Esophagus mucosa (tissue), 1 donor: ENCODE data around the gene SEPTIN8. TPM values are rescaled to one million over a fixed set of nuclear protein-coding genes. Genes with fewer than 3 reads are reported as not detected.

Experiments
- ATAC-seq: fragments of 200-7000 bp; cut with Tn5 transposase; one replicate; pipeline ENCODE4 v1.9.1; 2020
- total RNA-seq: library from RNA; stranded (reverse); gene quantifications from one replicate; pipeline ENCODE4 v1.2.4, GENCODE V29; 2023
- donor health status: DM: yes; HTN: yes; CAD: no.

SEPTIN8 gene
- total RNA-seq = 46.0 TPM

GRCh38 chr5:132777209-132778069, at the start of gene SEPTIN8:
TSS of gene SEPTIN8 (minus strand) at chr5:132777239. CDS start at chr5:132777137, 102 bp downstream.
- ATAC-seq = peak; percentile 40

DNA sequence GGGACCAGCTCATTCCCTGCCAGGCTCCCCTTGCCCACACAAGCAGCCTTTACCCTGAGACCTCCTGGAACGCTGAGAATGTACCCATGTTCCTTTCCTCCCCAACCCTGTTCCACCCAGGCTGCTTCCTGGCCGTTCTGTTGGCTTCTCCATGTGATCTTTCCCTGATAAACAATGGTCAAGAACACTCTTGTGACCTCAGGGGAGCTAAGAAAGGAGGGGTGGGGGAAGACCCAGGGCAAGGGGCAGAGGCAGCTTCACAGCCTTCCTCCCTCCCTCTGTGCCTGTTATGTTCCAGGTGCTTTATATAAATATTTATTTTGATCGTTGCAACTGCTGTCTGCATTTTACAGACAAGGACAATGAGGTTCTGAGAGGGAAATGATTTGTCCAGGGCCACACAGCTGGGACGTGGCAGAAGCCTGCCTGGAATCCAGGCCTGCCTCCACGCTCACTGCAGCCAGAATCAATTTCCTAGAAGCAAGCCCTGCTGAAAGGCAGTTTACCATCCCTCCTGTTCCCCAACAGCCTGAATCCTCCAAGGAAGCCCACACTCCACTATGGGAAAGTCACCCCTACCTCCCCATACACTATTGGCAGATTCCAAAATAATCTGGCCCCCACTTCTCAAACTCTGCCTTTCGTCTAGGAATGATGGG, 49.5 kb upstream of the SEPTIN8 start:
- no peak for ATAC-seq

DNA sequence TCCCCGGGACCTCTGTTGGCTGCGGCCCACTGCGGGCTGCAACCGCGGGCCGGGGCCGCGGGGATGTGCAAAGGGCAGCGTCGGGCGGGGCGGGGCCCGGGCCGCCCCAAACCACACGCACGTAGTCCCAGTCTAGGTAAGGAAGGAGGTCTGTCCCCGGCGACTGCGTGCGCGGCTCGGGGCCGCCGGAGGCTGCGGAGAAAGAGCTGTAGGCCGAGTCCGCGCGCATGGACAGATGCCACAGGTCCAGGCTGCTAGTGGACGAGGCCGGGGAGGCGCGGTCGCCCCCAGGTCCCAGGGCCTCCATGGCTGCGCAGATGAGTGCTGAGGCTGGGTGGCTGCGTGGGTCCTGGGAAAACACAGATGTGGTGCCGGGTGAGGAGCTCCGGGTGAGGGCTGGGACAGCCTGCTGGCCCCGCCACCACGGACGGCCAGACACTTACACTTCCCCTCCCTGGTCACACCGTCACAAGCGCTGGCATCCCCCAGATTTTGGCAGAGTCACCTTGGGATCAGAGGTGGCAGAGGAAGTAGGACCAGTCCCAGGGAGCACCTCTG, 48.9 kb upstream of the SEPTIN8 start:
- no peak for ATAC-seq

GRCh38 chr5:132825033-132825833, 48.2 kb upstream of the SEPTIN8 start:
- no peak for ATAC-seq

DNA sequence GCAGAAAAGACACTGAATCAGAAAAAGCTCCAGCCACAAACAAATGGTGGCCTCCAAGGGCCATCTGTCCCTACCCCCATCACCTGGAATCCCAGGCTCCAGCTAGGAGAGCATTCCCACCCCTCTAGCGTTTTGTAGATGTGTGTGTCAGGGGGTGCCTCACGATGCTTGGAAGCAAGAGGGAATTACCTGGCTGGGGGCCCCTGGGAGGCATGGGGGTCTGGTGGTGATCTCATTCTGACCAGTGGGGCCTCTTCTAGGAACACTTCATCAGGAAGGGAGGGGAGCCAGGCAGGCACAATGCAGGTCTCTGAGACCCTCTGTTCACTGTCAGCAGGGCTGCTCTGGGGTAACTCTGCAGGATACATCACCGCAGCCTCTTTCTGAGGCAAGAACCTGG, 47.4 kb upstream of the SEPTIN8 start:
- ATAC-seq = no peak

- no peak for ATAC-seq
Observed at GRCh38 chr5:132823481-132824050, 46.5 kb upstream of the SEPTIN8 start.

DNA sequence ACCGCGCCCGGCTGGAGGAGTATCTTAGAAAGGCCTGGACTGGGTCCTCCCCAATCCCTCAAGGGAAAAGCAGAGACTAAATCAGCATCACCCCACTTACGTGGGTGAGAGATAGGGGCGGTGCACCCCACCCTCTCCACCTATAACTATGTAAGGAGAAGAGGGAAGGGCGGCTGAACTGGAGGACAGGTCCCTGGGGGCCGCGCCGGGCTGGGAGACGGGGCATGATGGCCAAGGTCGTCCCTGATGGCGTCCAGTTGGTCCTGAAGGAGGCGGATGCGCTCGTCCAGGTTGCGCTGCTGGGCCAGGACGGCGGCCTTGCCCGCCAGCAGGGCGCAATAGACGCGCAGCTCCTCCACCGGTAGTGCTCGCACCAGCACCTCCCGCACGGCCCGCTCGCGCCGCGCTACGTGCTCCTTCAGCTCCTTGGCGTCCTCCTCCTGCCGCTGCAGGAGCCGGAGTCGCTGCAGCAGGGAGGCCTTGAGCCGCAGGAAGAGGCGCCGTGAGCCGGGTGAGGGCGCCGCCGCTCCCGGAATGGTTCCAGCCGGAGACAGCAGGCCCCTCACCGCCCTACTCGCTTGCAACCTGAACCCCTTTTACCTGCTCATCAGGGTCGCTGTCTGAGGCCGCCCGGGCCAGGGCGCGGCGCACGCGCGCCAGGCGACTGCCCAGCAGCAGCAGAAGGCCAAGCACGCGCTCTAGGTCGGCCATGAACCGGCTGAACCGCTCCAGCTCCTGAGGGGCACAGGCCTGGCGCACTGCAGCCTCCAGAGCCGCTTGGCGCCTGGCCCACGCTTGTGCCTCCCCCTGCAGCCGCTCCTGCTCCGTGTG, 45.8 kb upstream of the SEPTIN8 start:
- peak; percentile 63 for ATAC-seq

- ATAC-seq = no peak
Observed at GRCh38 chr5:132821791-132822190, 44.8 kb upstream of the SEPTIN8 start.

- ATAC-seq = no peak
Observed at GRCh38 chr5:132821350-132821749, 44.3 kb upstream of the SEPTIN8 start.

GRCh38 chr5:132820162-132820754, 43.2 kb upstream of the SEPTIN8 start:
- ATAC-seq = peak; percentile 88

DNA sequence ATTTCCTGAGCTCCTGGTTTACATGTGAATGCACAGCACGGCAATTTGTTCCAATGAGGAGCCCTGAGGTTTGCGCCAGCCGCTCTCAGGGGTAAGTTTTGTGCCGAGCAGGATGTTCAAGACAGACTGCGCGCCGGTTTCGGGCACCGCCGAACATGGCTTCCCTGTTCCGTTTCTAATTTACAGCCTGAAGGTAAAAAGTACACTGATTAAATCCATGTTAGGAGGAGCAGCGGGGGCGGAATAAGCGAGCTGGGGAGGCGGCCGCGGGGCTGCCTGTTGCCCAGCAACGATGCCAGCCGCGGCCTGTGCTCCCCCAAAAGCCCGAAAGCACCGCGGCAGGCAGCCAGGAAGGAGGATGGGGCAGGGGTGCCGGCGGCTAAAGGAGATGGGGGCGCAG, 42.4 kb upstream of the SEPTIN8 start:
- no peak for ATAC-seq

DNA sequence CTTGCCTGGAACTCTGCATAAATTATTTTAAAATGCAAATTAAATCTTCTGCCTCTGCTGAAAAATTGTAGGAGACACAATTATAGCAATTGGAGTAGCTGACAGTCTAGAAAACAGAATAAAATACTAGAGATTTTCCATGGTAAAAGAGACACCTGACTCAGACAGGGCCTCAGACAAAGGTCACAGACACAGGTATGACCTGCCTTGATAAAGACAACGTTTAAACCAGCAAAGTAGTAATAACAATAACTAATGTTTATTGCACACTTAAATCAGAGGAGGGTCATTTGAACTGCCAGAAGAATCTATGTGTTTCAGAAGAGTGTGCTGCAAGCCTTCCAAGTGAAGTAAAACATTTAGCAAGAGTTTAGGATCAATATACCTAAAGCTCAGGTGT, 40.0 kb upstream of the SEPTIN8 start:
- no peak for ATAC-seq

GRCh38 chr5:132816554-132816953, 39.5 kb upstream of the SEPTIN8 start:
- ATAC-seq = no peak

- no peak for ATAC-seq
Observed at GRCh38 chr5:132816083-132816482, 39.0 kb upstream of the SEPTIN8 start.

DNA sequence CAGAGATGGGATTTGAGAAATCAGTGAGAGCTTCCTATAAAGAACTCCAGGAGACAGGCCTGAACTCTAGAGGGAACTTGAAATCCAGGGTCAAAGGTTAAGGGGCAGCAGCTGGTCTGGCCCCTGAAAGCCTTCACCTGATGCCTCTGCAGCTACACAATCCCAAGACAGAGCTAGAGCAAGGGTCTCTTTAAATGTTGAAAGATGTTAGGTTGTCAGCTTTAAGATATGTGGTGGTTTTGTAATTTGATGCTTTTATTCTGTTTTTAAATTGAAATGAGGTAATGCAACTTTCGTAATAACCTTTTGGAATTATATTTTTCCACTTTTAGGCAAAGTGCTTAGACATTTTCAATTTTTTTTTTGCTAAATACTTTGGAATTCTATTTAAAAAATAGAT, 38.4 kb upstream of the SEPTIN8 start:
- ATAC-seq = no peak

GRCh38 chr5:132814503-132815294, 37.7 kb upstream of the SEPTIN8 start:
- ATAC-seq = no peak

DNA sequence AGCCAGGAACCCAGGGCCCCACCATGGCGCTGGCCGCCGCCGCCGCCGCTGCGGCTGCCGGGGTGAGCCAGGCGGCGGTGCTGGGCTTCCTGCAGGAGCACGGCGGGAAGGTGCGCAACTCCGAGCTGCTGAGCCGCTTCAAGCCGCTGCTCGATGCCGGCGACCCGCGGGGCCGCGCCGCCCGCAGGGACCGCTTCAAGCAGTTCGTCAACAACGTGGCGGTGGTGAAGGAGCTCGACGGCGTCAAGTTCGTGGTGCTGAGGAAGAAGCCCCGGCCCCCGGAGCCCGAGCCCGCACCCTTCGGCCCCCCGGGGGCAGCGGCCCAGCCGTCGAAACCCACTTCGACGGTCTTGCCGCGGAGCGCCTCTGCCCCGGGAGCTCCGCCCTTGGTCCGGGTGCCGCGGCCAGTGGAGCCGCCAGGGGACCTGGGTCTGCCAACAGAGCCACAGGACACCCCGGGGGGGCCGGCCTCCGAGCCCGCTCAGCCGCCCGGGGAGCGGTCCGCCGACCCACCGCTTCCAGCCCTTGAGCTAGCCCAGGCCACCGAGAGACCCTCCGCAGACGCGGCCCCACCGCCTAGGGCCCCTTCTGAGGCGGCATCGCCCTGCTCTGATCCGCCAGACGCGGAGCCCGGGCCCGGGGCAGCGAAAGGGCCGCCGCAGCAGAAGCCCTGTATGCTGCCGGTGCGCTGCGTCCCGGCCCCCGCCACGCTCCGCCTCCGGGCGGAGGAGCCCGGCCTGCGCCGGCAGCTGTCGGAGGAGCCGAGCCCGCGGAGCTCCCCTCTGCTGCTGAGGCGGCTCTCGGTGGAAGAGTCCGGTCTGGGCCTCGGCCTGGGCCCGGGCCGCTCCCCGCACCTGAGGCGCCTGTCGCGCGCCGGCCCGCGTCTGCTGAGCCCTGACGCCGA, 36.8 kb upstream of the SEPTIN8 start:
- ATAC-seq = peak; percentile 55

DNA sequence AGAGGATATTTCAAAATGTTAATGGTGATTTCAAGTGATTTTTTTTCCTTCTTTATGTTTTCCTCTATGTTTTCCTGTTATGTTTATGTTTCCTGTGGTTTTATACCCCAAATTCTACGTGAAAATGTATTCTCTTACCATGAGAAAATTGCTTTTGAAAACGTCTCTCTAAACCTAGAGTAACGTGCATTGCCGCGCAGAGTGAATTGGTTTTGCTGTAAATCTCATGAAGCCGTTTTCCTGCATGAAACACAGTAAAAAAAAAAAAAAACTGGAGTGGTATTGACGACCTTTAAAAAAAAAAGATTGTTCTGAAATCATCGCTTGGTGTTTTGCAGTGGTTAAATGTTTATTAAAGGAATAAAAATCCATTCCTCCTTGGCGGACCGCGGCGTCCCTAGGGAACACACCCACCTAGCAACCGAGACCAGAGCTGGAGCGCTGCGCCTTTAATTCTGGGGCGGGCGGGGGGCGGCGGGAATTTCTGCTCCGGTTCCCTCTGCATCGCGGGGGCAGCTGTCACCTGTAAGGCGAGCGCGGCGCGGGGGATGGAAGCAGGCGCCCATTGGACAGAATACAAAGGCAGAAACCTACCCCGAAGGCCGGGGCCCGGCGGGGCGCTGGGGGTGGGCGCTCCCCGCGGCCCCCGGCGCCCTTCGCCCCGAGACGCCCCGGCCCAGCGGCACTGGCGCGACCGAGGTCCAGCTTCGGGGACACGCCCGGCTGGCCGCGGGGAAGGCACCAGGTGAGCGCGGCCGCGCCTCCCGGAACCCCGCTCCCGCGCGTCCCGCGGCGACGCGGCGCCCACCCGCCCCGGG, 36.0 kb upstream of the SEPTIN8 start, which contains the start of gene SOWAHA:
TSS of gene SOWAHA (plus strand) at position 522 of the 818 bp plus-strand sequence. CDS start 320 bp downstream, outside the sequence.
- no peak for ATAC-seq
